ENCODE results near the gene MYO18A. TPM values are rescaled to one million over a fixed set of nuclear protein-coding genes. Genes with fewer than 3 reads are reported as not detected.

MYO18A gene
- total and polyA plus RNA-seq, 10 of the 15 experiments (the other 5 are each of a cell fraction or from before 2014, with no cell fraction given): 2.9 to 66.0 (median 24.5) TPM

DNA sequence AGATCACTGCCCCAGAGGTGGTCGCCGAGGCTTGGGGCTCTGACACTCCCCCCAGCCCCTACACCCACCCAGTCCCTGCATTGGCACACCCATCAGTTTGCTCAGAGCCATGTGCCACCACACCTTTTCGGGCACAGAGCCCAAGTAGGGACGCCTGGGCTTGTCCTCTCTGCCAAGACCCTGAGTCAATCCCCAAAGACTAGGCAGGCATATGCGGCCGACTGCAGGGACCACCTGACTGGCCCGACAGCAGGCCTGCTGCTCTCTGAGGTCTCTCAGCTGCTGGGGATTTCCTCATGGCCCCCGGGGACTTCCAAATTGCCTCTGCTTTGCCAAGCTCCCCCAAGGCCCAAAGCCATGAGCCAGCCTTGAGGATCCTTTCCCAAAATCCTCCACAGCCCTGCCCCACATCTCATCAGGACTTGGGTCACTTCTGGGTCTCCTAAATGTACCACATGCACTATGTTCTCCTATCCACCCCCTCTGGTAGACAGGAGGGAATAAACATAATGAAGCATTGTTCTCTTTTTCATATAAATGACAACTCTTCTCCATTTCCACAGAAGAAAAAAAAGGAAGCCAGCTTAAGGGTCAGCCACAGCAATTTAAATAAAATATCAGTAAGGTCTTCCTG, 30.6 kb downstream of the MYO18A start (continued):
- TF ChIP-seq MTA2 (IDR thresholded peaks at IDR 0.05; ENCODE audit: low read depth) (peak; percentile 46; the same call in 1 of the 2 replicates), BRCA1 (IDR thresholded peaks at IDR 0.05; ENCODE audit: low read depth, low read length) (no peak), RB1 (IDR thresholded peaks at IDR 0.05; ENCODE audit: borderline replicate concordance) (no peak), POLR2AphosphoS2 (IDR thresholded peaks at IDR 0.05; ENCODE audit: low read depth, low read length) (no peak), CEBPB (IDR thresholded peaks at IDR 0.05; ENCODE audit: borderline replicate concordance in 1 of 2, low read depth in 2 of 2, low read length in 2 of 2) (no peak), PML (IDR thresholded peaks at IDR 0.05; ENCODE audit: low read length) (no peak), NRF1 (conservative IDR thresholded peaks at IDR 0.05; ENCODE audit: low read depth, low read length) (no peak), RBBP5 (conservative IDR thresholded peaks at IDR 0.05) (no peak), BCL11A (IDR thresholded peaks at IDR 0.05; ENCODE audit: low read depth, low read length) (0 out of 2 replicates have a peak, but pooled peaks have one; percentile 12), JUNB (IDR thresholded peaks at IDR 0.05) (no peak), CHD4 (IDR thresholded peaks at IDR 0.05) (no peak), CREM (IDR thresholded peaks at IDR 0.05; ENCODE audit: low read depth) (no peak), SUZ12 (IDR thresholded peaks at IDR 0.05; ENCODE audit: unreplicated experiment) (no peak), ZNF274 (IDR thresholded peaks at IDR 0.05; ENCODE audit: insufficient read depth, insufficient read length) (no peak), STAT3 (IDR thresholded peaks at IDR 0.05; ENCODE audit: low read depth, low read length) (no peak), ATF7 (IDR thresholded peaks at IDR 0.05; ENCODE audit: low read depth) (no peak), MEF2A (IDR thresholded peaks at IDR 0.05; ENCODE audit: insufficient read depth, low read depth, low read length) (no peak), SREBF2 (IDR thresholded peaks at IDR 0.05; ENCODE audit: low read length) (no peak), RFX5 (IDR thresholded peaks at IDR 0.05; ENCODE audit: low read depth, low read length) (no peak), MYC (IDR thresholded peaks at IDR 0.05; ENCODE audit: insufficient read depth, insufficient read length, insufficient replicate concordance, low read length, severe bottlenecking) (no peak), SIN3A (IDR thresholded peaks at IDR 0.05; ENCODE audit: low read depth, low read length) (no peak), NFIC (IDR thresholded peaks at IDR 0.05; ENCODE audit: low read depth, low read length) (no peak), NFXL1 (IDR thresholded peaks at IDR 0.05; ENCODE audit: borderline replicate concordance) (no peak), CBX3 (IDR thresholded peaks at IDR 0.05; ENCODE audit: borderline replicate concordance, low read depth) (no peak), BACH1 (IDR thresholded peaks at IDR 0.05; ENCODE audit: borderline replicate concordance) (no peak), MEF2B (IDR thresholded peaks at IDR 0.05; ENCODE audit: partially characterized antibody, poor library complexity, severe bottlenecking) (peak; percentile 94), TCF7 (IDR thresholded peaks at IDR 0.05; ENCODE audit: borderline replicate concordance) (no peak), GABPA (IDR thresholded peaks at IDR 0.05; ENCODE audit: low read depth) (no peak)
- TF ChIP-seq, protein P1, sequence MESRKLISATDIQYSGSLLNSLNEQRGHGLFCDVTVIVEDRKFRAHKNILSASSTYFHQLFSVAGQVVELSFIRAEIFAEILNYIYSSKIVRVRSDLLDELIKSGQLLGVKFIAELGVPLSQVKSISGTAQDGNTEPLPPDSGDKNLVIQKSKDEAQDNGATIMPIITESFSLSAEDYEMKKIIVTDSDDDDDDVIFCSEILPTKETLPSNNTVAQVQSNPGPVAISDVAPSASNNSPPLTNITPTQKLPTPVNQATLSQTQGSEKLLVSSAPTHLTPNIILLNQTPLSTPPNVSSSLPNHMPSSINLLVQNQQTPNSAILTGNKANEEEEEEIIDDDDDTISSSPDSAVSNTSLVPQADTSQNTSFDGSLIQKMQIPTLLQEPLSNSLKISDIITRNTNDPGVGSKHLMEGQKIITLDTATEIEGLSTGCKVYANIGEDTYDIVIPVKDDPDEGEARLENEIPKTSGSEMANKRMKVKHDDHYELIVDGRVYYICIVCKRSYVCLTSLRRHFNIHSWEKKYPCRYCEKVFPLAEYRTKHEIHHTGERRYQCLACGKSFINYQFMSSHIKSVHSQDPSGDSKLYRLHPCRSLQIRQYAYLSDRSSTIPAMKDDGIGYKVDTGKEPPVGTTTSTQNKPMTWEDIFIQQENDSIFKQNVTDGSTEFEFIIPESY (IDR thresholded peaks at IDR 0.05): no peak
- TF ChIP-seq, protein P2, sequence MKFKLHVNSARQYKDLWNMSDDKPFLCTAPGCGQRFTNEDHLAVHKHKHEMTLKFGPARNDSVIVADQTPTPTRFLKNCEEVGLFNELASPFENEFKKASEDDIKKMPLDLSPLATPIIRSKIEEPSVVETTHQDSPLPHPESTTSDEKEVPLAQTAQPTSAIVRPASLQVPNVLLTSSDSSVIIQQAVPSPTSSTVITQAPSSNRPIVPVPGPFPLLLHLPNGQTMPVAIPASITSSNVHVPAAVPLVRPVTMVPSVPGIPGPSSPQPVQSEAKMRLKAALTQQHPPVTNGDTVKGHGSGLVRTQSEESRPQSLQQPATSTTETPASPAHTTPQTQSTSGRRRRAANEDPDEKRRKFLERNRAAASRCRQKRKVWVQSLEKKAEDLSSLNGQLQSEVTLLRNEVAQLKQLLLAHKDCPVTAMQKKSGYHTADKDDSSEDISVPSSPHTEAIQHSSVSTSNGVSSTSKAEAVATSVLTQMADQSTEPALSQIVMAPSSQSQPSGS (IDR thresholded peaks at IDR 0.05; ENCODE audit: low read length): no peak
- TF ChIP-seq, protein P3, sequence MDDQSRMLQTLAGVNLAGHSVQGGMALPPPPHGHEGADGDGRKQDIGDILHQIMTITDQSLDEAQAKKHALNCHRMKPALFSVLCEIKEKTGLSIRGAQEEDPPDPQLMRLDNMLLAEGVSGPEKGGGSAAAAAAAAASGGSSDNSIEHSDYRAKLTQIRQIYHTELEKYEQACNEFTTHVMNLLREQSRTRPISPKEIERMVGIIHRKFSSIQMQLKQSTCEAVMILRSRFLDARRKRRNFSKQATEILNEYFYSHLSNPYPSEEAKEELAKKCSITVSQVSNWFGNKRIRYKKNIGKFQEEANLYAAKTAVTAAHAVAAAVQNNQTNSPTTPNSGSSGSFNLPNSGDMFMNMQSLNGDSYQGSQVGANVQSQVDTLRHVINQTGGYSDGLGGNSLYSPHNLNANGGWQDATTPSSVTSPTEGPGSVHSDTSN (IDR thresholded peaks at IDR 0.05; ENCODE audit: insufficient replicate concordance, low read depth, low read length): peak; percentile 78

Data from GM12878 (cell line).